Measurements from ENCODE around the gene FAM118B. TPM values are rescaled to one million over a fixed set of nuclear protein-coding genes. Genes with fewer than 3 reads are reported as not detected.

The FAM118B gene
- total RNA-seq, 2 experiments from 2014 or later = 9.4 to 11.9 TPM

Other genes with a start within 250 kb of the FAM118B start
- 1 to 10 TPM; 2.6 to 3.4 TPM for gene CDON, start 148.9 kb upstream of the FAM118B start, total RNA-seq
- gene RPUSD4, start 132 bp upstream of the FAM118B start, total RNA-seq = 10 to 100 TPM; 30.7 to 32.5 TPM
- 100 to 1,000 TPM; 107 to 110 TPM for gene SRPRA, start 57.1 kb downstream of the FAM118B start, total RNA-seq
- gene FOXRED1, start 57.4 kb downstream of the FAM118B start, total RNA-seq = 10 to 100 TPM; 34.8 to 43.4 TPM
- gene TIRAP, start 71.3 kb downstream of the FAM118B start, total RNA-seq = 10 to 100 TPM; 13.5 to 14.0 TPM
- 10 to 100 TPM; 33.1 to 33.5 TPM for gene DCPS, start 92.3 kb downstream of the FAM118B start, total RNA-seq
- gene ST3GAL4, start 143.9 kb downstream of the FAM118B start, total RNA-seq = 1 to 10 TPM; 7.5 to 7.6 TPM